ENCODE data around the gene ZNF76.

DNA sequence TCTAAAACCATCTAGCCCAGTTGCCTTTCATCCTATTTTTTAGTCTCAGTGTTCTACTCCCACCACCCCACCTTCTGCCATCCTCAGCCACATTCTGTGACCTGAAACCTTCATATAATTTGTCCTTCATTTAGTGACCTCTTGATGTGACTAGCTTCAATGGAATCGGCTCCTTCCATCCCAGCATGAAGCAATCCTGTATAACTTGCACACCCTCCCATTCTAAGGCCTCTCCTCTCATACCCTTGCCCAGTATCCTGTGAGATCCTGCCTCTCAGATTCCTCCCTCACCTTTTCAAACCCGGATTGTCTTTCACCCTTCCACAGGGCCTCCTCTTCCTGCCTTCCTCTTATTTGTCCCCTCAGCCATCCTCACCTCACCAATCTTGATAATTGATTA is 3.1 kb downstream of the ZNF76 start:
- TF ChIP-seq, protein P1, sequence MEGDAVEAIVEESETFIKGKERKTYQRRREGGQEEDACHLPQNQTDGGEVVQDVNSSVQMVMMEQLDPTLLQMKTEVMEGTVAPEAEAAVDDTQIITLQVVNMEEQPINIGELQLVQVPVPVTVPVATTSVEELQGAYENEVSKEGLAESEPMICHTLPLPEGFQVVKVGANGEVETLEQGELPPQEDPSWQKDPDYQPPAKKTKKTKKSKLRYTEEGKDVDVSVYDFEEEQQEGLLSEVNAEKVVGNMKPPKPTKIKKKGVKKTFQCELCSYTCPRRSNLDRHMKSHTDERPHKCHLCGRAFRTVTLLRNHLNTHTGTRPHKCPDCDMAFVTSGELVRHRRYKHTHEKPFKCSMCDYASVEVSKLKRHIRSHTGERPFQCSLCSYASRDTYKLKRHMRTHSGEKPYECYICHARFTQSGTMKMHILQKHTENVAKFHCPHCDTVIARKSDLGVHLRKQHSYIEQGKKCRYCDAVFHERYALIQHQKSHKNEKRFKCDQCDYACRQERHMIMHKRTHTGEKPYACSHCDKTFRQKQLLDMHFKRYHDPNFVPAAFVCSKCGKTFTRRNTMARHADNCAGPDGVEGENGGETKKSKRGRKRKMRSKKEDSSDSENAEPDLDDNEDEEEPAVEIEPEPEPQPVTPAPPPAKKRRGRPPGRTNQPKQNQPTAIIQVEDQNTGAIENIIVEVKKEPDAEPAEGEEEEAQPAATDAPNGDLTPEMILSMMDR (IDR thresholded peaks at IDR 0.05; ENCODE audit: insufficient read depth, low read length, poor library complexity, severe bottlenecking), result no peak
- TF ChIP-seq EZH2phosphoT487 (conservative IDR thresholded peaks at IDR 0.05; ENCODE audit: low read length), result no peak
